Adrenal gland (tissue), 12 donors: Measurements from ENCODE around the gene SUN5. TPM values are rescaled to one million over a fixed set of nuclear protein-coding genes. Genes with fewer than 3 reads are reported as not detected.

Source experiments
- DNase-seq, 7 donors: peaks; one replicate each; pipeline ENCODE4 v3.0.0-alpha.2; 2019 to 2020
- H3K27ac ChIP-seq, 5 donors: fragments of 200-600 bp; sonication (generic) in 4 of 5; 1 replicate in 3 of 5; 2 replicates in 2 of 5; pipeline versions ENCODE4 v1.5.1 to v1.8.0; 2016 to 2020; ENCODE audit warnings: mild to moderate bottlenecking in 1 of 5
- H3K27me3 ChIP-seq: fragments of 200-600 bp; 2 replicates; pipeline ENCODE4 v1.8.0; 2021
- H3K36me3 ChIP-seq, 2 donors: fragments of 200-600 bp; replicated peaks in 1 of 2; 1 replicate in 1 of 2; 2 replicates in 1 of 2; pipeline versions ENCODE4 v1.5.1 to v1.8.0; 2018 to 2022
- H3K4me1 ChIP-seq, 2 donors: fragments of 200-600 bp; replicated peaks in 1 of 2; 1 replicate in 1 of 2; 2 replicates in 1 of 2; pipeline versions ENCODE4 v1.5.1 to v1.8.0; 2018 to 2021
- H3K4me3 ChIP-seq, 4 donors: fragments of 200-600 bp; sonication (generic) in 3 of 4; one replicate each; pipeline ENCODE4 v1.5.1; 2016 to 2018
- H3K9me3 ChIP-seq, 3 donors: fragments of 200-600 bp; sonication (generic) in 1 of 3; replicated peaks in 1 of 3; 1 replicate in 2 of 3; 2 replicates in 1 of 3; pipeline versions ENCODE4 v1.5.1 to v1.8.0; 2016 to 2021
- CTCF ChIP-seq, 6 experiments: fragments of 450-650 bp in 4 of 6; fragments of 200-600 bp in 2 of 6; sonication (generic) in 1 of 6; IDR thresholded peaks; 1 replicate in 5 of 6; 2 replicates in 1 of 6; pipeline versions ENCODE4 v1.5.1 to v1.8.0; 2016 to 2021; ENCODE audit warnings: antibody characterized with exemption in 6 of 6, mild to moderate bottlenecking in 2 of 6, moderate library complexity in 1 of 6
- POLR2A ChIP-seq, 2 donors: fragments of 450-650 bp; IDR thresholded peaks; one replicate each; pipeline ENCODE4 v1.6.1; 2017; ENCODE audit warnings: antibody characterized with exemption in 2 of 2, mild to moderate bottlenecking in 2 of 2, moderate library complexity in 1 of 2
- WGBS, 4 donors: extraction: QIAGEN DNeasy Blood & Tissue Kit in 2 of 4; methylation state at CpG; one replicate each; pipeline versions ENCODE4 v1.1.5 to v1.1.7; 2013 to 2017; 5-methylcytosine and 5-hydroxymethylcytosine counted together
- intact Hi-C, 2 donors: fragments of 100-400 bp; cut with DNase I; formaldehyde crosslinking; loops; one replicate each; pipeline versions ENCODE4 v1.14.1 to v1.15.0; 2022 to 2023
- polyA plus RNA-seq, 3 donors: library from polyadenylated mRNA; stranded (reverse); fragments of 200-250 nt in 2 of 3; fragments of 350-450 nt in 1 of 3; fragmentation: Illumina TruSeq in 1 of 3; extraction: RNeasy Lipid Tissue Mini Kit (QIAGEN cat#74804) in 1 of 3; gene quantifications; one replicate each; pipeline ENCODE4 v1.2.3, GENCODE V29; 2013 to 2014
- total RNA-seq, 9 donors: library from RNA; depleted of rRNA in 4 of 9; stranded (reverse); fragments of >200 nt in 4 of 9; fragments of 120-200 nt in 1 of 9; fragmentation: NEBNext Ultra II Directional in 1 of 9; extraction: Animal tissue kit (Norgen Biotek cat#: 25700) in 1 of 9; gene quantifications; one replicate each; pipeline versions ENCODE4 v1.1.0 to v1.2.4, GENCODE V29; 2013 to 2023
- donor health status: healthy with polysubstance abuse.
- donor health status: Bipolar disorder and iron deficiency.
- donor health status: DM: yes; HTN: yes; CAD: no.
- donor health status: DM: no; HTN: no; CAD: no.
- donor health status: DM: no; HTN: no; CAD: no.
- donor health status: DM: yes; HTN: yes; CAD: no.

SUN5 gene
- total and polyA plus RNA-seq, 12 donors = not detected

DNA sequence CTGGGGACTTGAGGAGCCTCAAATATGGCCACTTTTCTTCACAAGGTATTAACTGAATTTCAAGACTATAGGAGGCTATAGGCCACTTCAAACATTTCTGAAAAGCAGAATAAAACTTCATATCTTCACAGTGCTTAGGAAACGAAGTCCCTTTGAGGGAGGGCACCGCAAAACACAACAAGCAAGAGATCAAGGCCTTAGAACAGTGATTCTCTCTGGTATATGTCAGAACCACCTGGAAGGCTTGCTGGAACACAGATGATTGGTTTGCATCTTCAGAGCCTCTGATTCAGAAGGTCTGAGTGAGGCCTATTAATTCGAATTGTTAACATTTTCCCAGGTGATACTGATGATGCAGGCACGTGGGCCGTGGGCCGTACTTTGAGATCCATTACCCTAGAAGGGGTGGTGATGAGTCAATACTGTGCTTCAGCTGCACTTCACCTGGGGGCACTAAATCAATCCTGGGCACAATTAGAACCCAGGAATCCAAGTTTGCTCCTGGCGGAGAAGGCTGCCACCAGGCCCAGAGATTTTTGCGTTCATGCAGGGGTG lies 10.7 kb downstream of the SUN5 start:
- no peaks in the 10 kb centered on the region for H3K9me3 ChIP-seq
- H3K27me3 ChIP-seq = no peaks in the 10 kb centered on the region
- no peak overlapping the region for H3K4me3 ChIP-seq
- H3K36me3 ChIP-seq = no peaks in the 10 kb centered on the region
- H3K27ac ChIP-seq = no peak overlapping the region
- TF ChIP-seq CTCF (IDR thresholded peaks at IDR 0.05) (no peak), POLR2A (IDR thresholded peaks at IDR 0.05) (no peak)
- WGBS, 4 donors = 68 to 83% (median 75%) methylated on average over 7 to 8 of the region's 8 CpGs
- intact Hi-C loops = no loop called here
- no peak for DNase-seq
- no peaks in the 10 kb centered on the region for H3K4me1 ChIP-seq

- no peak overlapping the region for H3K4me3 ChIP-seq
- WGBS, 4 donors = 62 to 72% (median 72%) methylated on average over 7 to 8 of the region's 8 CpGs
- H3K36me3 ChIP-seq = no peaks in the 10 kb centered on the region
- no peaks in the 10 kb centered on the region for H3K27me3 ChIP-seq
- no peak for TF ChIP-seq POLR2A (IDR thresholded peaks at IDR 0.05)
- TF ChIP-seq CTCF (IDR thresholded peaks at IDR 0.05) = no peak
- H3K27ac ChIP-seq = no peak overlapping the region
- intact Hi-C loops = no loop called here
- H3K9me3 ChIP-seq = no peaks in the 10 kb centered on the region
- DNase-seq = no peak
- no peaks in the 10 kb centered on the region for H3K4me1 ChIP-seq
Observed at GRCh38 chr20:32991792-32992641, 12.2 kb downstream of the SUN5 start.

DNA sequence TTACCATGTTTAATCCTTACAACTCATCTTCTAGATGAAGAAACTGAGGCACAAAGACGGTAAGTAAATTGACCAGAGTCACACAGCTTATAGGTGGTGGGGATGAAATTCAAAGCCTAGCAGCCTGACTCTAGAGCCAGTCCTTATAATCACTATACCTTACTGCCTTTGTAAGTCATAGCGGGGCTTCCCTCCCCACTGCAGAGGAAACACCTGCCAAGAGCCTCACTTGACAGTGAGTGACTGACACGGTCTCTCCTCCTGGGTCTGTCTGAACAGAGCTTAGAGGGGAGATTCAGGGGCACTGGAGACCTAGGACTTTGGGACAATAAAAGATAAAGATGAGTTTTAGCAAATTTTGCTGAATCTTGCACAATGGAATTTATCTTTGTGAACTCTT lies 12.8 kb downstream of the SUN5 start:
- Histone ChIP-seq H3K9me3 (no peaks in the 10 kb centered on the region), H3K27ac (no peak overlapping the region), H3K27me3 (no peaks in the 10 kb centered on the region), H3K36me3 (no peaks in the 10 kb centered on the region), H3K4me3 (no peak overlapping the region), H3K4me1 (no peaks in the 10 kb centered on the region)
- intact Hi-C loops = no loop called here
- TF ChIP-seq CTCF (IDR thresholded peaks at IDR 0.05) (no peak), POLR2A (IDR thresholded peaks at IDR 0.05) (no peak)
- WGBS, 4 donors = 49 to 63% (median 55%) methylated on average over 3 of the region's 3 CpGs
- DNase-seq = no peak

DNA sequence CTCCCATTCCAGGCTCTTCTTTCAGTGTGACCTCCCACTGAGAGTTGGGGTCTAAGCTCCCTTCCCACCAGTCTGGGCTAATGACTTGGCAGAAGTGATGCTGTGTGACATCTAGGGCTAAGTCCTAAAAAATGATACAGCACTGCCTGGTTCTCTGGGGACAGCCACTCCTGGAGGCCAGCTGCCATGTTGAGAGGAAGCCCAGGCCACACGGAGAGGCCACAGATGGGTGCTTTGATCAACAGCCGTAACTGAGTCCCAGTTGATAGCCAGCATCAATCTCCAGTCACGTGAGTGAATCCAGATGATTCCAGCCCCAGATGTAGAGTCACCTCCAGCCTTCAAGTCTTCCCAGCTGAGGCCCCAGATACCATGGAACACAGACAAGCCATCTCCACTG lies 13.8 kb downstream of the SUN5 start:
- WGBS, 4 donors = 59 to 68% (median 65%) methylated on average over 3 of the region's 3 CpGs
- H3K9me3 ChIP-seq = no peaks in the 10 kb centered on the region
- intact Hi-C loops = no loop called here
- H3K27me3 ChIP-seq = no peaks in the 10 kb centered on the region
- no peaks in the 10 kb centered on the region for H3K4me1 ChIP-seq
- DNase-seq = no peak
- TF ChIP-seq CTCF (IDR thresholded peaks at IDR 0.05) (no peak), POLR2A (IDR thresholded peaks at IDR 0.05) (no peak)
- H3K4me3 ChIP-seq = no peak overlapping the region
- no peak overlapping the region for H3K27ac ChIP-seq
- no peaks in the 10 kb centered on the region for H3K36me3 ChIP-seq
